ENCODE data around the gene NOP9.

DNA sequence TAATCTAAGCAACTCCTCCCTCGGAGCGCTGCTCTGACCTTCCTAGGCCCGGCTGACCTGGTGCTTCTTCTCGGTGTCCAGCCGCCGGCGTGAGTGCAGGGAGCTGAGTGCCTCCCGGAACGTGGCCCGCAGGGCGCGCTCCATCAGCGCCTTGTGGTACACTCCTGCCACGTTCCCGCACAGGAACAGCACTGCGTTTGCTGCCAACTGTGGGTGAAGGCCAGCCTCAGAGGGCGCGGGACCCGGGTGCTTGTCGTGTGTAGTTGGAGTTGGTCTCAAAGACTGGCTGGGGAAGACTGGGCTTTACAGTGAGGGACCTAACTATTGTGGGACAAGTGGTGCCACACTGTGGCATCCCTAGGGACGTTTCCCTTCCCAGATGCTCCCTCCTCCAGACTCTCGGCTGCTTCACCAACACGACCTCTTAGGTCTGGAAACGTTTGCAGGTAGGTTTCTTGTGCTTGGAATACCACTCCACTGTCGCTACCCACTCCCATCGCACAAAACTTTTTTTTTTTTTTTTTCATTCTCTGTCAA, 32.1 kb downstream of the NOP9 start:
- TF ChIP-seq POLR2A (IDR thresholded peaks at IDR 0.05): no peak
- TF ChIP-seq, protein P1, sequence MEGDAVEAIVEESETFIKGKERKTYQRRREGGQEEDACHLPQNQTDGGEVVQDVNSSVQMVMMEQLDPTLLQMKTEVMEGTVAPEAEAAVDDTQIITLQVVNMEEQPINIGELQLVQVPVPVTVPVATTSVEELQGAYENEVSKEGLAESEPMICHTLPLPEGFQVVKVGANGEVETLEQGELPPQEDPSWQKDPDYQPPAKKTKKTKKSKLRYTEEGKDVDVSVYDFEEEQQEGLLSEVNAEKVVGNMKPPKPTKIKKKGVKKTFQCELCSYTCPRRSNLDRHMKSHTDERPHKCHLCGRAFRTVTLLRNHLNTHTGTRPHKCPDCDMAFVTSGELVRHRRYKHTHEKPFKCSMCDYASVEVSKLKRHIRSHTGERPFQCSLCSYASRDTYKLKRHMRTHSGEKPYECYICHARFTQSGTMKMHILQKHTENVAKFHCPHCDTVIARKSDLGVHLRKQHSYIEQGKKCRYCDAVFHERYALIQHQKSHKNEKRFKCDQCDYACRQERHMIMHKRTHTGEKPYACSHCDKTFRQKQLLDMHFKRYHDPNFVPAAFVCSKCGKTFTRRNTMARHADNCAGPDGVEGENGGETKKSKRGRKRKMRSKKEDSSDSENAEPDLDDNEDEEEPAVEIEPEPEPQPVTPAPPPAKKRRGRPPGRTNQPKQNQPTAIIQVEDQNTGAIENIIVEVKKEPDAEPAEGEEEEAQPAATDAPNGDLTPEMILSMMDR (IDR thresholded peaks at IDR 0.05): no peak
- TF ChIP-seq POLR2AphosphoS5 (IDR thresholded peaks at IDR 0.05): no peak
- TF ChIP-seq EP300 (IDR thresholded peaks at IDR 0.05): no peak

All from gastroesophageal sphincter (tissue), 3 donors.